ENCODE measurements around the gene RASSF8.

GRCh38 chr12:26114720-26115401 lies 156.4 kb downstream of the RASSF8 start:
- TF ChIP-seq, protein P1, sequence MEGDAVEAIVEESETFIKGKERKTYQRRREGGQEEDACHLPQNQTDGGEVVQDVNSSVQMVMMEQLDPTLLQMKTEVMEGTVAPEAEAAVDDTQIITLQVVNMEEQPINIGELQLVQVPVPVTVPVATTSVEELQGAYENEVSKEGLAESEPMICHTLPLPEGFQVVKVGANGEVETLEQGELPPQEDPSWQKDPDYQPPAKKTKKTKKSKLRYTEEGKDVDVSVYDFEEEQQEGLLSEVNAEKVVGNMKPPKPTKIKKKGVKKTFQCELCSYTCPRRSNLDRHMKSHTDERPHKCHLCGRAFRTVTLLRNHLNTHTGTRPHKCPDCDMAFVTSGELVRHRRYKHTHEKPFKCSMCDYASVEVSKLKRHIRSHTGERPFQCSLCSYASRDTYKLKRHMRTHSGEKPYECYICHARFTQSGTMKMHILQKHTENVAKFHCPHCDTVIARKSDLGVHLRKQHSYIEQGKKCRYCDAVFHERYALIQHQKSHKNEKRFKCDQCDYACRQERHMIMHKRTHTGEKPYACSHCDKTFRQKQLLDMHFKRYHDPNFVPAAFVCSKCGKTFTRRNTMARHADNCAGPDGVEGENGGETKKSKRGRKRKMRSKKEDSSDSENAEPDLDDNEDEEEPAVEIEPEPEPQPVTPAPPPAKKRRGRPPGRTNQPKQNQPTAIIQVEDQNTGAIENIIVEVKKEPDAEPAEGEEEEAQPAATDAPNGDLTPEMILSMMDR (IDR thresholded peaks at IDR 0.05; ENCODE audit: extremely low read depth in 1 of 2, insufficient read depth in 1 of 2, low read depth in 1 of 2, low read length in 2 of 2) = no peak
- TF ChIP-seq POLR2A (IDR thresholded peaks at IDR 0.05; ENCODE audit: low read depth, low read length) (no peak), JUN (IDR thresholded peaks at IDR 0.05; ENCODE audit: borderline replicate concordance, insufficient read depth, insufficient read length, low read depth) (no peak), POLR2AphosphoS5 (IDR thresholded peaks at IDR 0.05; ENCODE audit: insufficient read depth, low read depth, low read length) (no peak), MYC (IDR thresholded peaks at IDR 0.05; ENCODE audit: low read depth, low read length) (no peak), GATA2 (IDR thresholded peaks at IDR 0.05; ENCODE audit: insufficient read depth, insufficient read length, low read depth, low read length) (no peak), FOS (IDR thresholded peaks at IDR 0.05; ENCODE audit: borderline replicate concordance, insufficient read depth, low read length) (no peak)

Data from endothelial cell of umbilical vein (primary cell).